ENCODE results near the gene TEX22. TPM values are rescaled to one million over a fixed set of nuclear protein-coding genes. Genes with fewer than 3 reads are reported as not detected.

The TEX22 gene
- total and polyA plus RNA-seq, 2 experiments from 2014 or later, result 0.21 TPM

- Mint-ChIP-seq H3K9me3 (no peaks in the 10 kb centered on the region; the same call in 2 of the 3 replicates), H3K27ac (no peak overlapping the region), H3K4me3 (no peak overlapping the region), H3K36me3 (ENCODE audit: low read depth) (peaks cover 46% of the 10 kb centered on the region), H3K27me3 (ENCODE audit: insufficient read depth, low read depth, poor library complexity) (peaks cover 10% of the 10 kb centered on the region), H3K4me1 (no peaks in the 10 kb centered on the region)
- no peak overlapping the region for H3K4me3 ChIP-seq
- H3K79me2 ChIP-seq (replicated peaks; ENCODE audit: insufficient read depth), result no peaks in the 10 kb centered on the region
- DNase-seq (ENCODE audit: low spot score) (no peak), ATAC-seq (no peak)
- no peak overlapping the region for H2AFZ ChIP-seq
- no peaks in the 10 kb centered on the region for H3K4me1 ChIP-seq (ENCODE audit: insufficient read depth)
- TF ChIP-seq NANOG (IDR thresholded peaks at IDR 0.05; ENCODE audit: borderline replicate concordance), result no peak
- no peak for TF ChIP-seq EZH2phosphoT487 (IDR thresholded peaks at IDR 0.05; ENCODE audit: unreplicated experiment)
- TF ChIP-seq STAT1 (IDR thresholded peaks at IDR 0.05; ENCODE audit: unreplicated experiment), result no peak
- TF ChIP-seq CTCF (conservative IDR thresholded peaks at IDR 0.05; ENCODE audit: low read depth in 2 of 2), result no peak
- TF ChIP-seq ZNF114 (CRISPR knock-in tag; IDR thresholded peaks at IDR 0.05), result no peak
- no peak for TF ChIP-seq REST (IDR thresholded peaks at IDR 0.05; ENCODE audit: unreplicated experiment)
- TF ChIP-seq JUNB (IDR thresholded peaks at IDR 0.05; ENCODE audit: unreplicated experiment), result no peak
- TF ChIP-seq CREB1 (CRISPR knock-in tag; IDR thresholded peaks at IDR 0.05; ENCODE audit: low read depth), result no peak
- TF ChIP-seq ZNF331 (CRISPR knock-in tag; IDR thresholded peaks at IDR 0.05; ENCODE audit: low read depth), result no peak
- TF ChIP-seq EZH2 (IDR thresholded peaks at IDR 0.05; ENCODE audit: low read depth, unreplicated experiment), result no peak
- no peak for TF ChIP-seq ZNF462 (CRISPR knock-in tag; IDR thresholded peaks at IDR 0.05)
- no peak for TF ChIP-seq ETS1 (IDR thresholded peaks at IDR 0.05)
- no peak for TF ChIP-seq POLR2AphosphoS5 (IDR thresholded peaks at IDR 0.05; ENCODE audit: low read depth)
- no peaks in the 10 kb centered on the region for H3K9me2 ChIP-seq (ENCODE audit: insufficient read depth)
- 0 out of 2 replicates have a peak, but pooled peaks cover 10% of the 10 kb centered on the region for H3F3A ChIP-seq (replicated peaks; ENCODE audit: low read depth)
- no peaks in the 10 kb centered on the region for H3K27me3 ChIP-seq (ENCODE audit: insufficient read depth)
- no peak overlapping the region for H3K27ac ChIP-seq (ENCODE audit: low read depth)
- H3K36me3 ChIP-seq (ENCODE audit: insufficient read depth), result peaks cover 5% of the 10 kb centered on the region; the same call in 1 of the 2 replicates
- no peak overlapping the region for H3K4me2 ChIP-seq
- H4K20me1 ChIP-seq (replicated peaks; ENCODE audit: insufficient read depth), result peaks cover 10% of the 10 kb centered on the region; the same call in 1 of the 2 replicates
Measured at GRCh38 chr14:105456736-105457617, 58.6 kb downstream of the TEX22 start.
